GM12878 (cell line): ENCODE results near the gene SMPD2.

Experiments used
- CTCF ChIP-seq, 3 experiments: IDR thresholded peaks in 2 of 3; conservative IDR thresholded peaks in 1 of 3; 2 replicates each; pipeline ENCODE4 v1.5.1; 2011; ENCODE audit warnings: low read depth in 3 of 3, low read length in 3 of 3, mild to moderate bottlenecking in 3 of 3, control low read depth in 2 of 3, moderate library complexity in 2 of 3, inconsistent platforms in 1 of 3, mixed read lengths in 1 of 3; ENCODE audit not compliant: control insufficient read depth in 2 of 3, insufficient read depth in 1 of 3; ENCODE audit errors: extremely low read depth in 1 of 3
- MAX ChIP-seq: IDR thresholded peaks from 2 replicates; pipeline ENCODE4 v1.6.1; 2012; ENCODE audit warnings: low read depth, low read length, improper control_type of control experiment
- POLR2A ChIP-seq: IDR thresholded peaks from 2 replicates; pipeline ENCODE4 v1.6.1; 2011; ENCODE audit warnings: low read depth, mild to moderate bottlenecking, low read length
- SMC3 ChIP-seq: IDR thresholded peaks from 2 replicates; pipeline ENCODE4 v1.6.1; 2011; ENCODE audit warnings: low read length, improper control_type of control experiment, borderline replicate concordance

- TF ChIP-seq CTCF (IDR thresholded peaks at IDR 0.05 in 2 of 3, conservative IDR thresholded peaks at IDR 0.05 in 1 of 3; ENCODE audit: control insufficient read depth in 2 of 3, extremely low read depth in 1 of 3, insufficient read depth in 1 of 3, low read depth in 3 of 3, low read length in 3 of 3), result no peak
- TF ChIP-seq SMC3, result no peak
- no peak for TF ChIP-seq MAX
- no peak for TF ChIP-seq POLR2A
Observed at GRCh38 chr6:109453156-109453555, 12.6 kb downstream of the SMPD2 start.
